Femur (tissue), 1 donor: Measurements from ENCODE around the gene NR1H4.
"Not testable (repeated sequence)": the region's sequence is repeated elsewhere in the genome, so short reads cannot be mapped to it uniquely, and the experiment has no call there.

Source experiments
- DNase-seq: peaks from one replicate; pipeline ENCODE4 v3.0.0-alpha.2; 2017

Gene NR1H4

GRCh38 chr12:100573292-100574186 is 99.9 kb downstream of the NR1H4 start, which contains the start of gene GAS2L3:
Gene GAS2L3, plus strand, starts transcription at chr12:100573684. Its CDS starts 21,221 bp downstream, at chr12:100594905.
- peak; percentile 93 for DNase-seq

GRCh38 chr12:100574187-100575074 is 100.8 kb downstream of the NR1H4 start:
- DNase-seq = peak; percentile 63

DNA sequence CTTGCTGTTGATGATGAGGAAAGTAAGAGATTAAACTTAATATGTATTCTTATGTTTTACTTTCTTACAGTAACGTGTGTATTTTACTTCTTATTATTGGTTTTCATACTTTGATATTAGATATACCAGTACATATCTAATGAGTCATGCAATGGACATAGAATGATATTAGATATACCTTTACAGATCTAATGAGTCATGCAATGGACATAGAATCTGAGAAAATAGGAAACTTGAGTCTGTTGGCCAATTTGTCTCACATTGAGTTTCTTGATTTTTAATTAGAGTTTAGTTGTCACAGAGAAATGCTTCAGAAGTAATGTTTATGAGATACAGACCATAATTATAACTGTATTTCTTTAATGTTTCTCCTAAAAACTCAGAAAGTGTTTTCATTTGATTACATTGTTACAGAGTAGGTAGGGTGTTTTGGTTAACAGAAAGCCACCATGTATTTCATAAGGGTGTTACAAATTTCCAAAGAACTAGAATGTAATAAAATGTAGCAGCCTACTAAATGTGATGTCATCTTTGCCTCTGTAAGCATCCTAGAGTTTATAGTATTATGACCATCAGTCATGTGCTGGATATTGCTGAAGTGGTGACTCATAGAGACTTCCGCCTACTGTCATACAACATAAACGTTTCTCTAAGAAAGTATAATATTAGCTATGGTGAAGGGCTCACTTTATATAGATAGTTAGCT is 102.8 kb downstream of the NR1H4 start:
- no peak for DNase-seq

- DNase-seq = no peak
These were observed 105.3 kb downstream of the NR1H4 start for GRCh38 chr12:100578923-100579322.

DNA sequence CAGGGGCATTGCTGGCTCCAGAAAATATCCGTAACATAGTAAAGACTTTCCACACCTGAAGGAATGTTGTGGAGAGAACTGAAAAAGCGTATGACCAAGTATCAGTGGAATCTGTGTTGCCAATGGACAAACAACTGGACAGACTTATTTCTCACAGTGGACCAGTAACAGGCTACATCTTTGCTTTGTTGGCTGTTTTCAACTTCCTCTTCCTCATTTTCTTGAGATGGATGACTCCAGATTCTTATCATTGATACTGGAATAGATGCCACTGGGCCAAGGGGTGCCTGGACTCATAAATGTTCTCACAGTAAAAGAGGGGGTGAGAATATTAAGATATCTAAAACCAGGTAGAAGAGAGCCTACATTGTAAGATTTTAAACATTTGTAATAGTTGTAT is 106.2 kb downstream of the NR1H4 start:
- DNase-seq = no peak

GRCh38 chr12:100584256-100584655 is 110.6 kb downstream of the NR1H4 start:
- DNase-seq = no peak

- DNase-seq = no peak
These were observed 118.3 kb downstream of the NR1H4 start for GRCh38 chr12:100591979-100592378.

DNA sequence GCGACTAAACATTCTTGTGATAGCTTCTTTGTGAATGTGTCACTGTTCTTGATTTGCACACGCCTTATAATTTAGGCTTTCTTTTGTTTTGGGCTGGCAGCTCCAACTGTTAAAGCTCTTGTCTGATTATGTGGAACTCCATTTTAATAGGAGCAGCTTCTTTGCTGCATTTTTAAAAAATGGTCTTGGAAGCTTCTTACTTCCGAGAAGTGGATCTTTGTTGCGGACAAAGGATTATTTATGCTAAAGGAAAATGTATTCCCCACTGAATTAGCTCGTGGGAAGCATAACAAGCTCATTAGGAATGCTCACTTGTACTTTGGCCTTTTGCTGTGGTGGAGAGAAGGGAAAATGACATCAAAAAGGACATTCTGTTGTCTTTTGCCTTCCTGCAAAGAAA is 119.8 kb downstream of the NR1H4 start:
- DNase-seq = no peak

GRCh38 chr12:100601626-100602025 is 128.0 kb downstream of the NR1H4 start:
- DNase-seq = no peak

GRCh38 chr12:100602997-100603396 is 129.3 kb downstream of the NR1H4 start:
- DNase-seq = not testable (repeated sequence)

- DNase-seq = no peak
These were observed 135.1 kb downstream of the NR1H4 start for GRCh38 chr12:100608776-100609175.

- no peak for DNase-seq
These were observed 137.2 kb downstream of the NR1H4 start for GRCh38 chr12:100610666-100611430.

- no peak for DNase-seq
These were observed 138.9 kb downstream of the NR1H4 start for GRCh38 chr12:100612606-100613005.
